Left renal cortex interstitium (tissue), 4 donors: ENCODE data around the gene KCMF1. TPM values are rescaled to one million over a fixed set of nuclear protein-coding genes. Genes with fewer than 3 reads are reported as not detected.
A peak's percentile ranks its signal among the peaks of the same experiment; 100 is the strongest.

Source experiments
- DNase-seq, 4 donors: peaks; one replicate each; pipeline ENCODE4 v3.0.0-alpha.2; 2013; ENCODE audit warnings: low read depth in 4 of 4, low spot score in 2 of 4, missing footprints in 1 of 4
- polyA plus RNA-seq, 4 donors: library from polyadenylated mRNA; unstranded; fragments of 120-200 nt; gene quantifications; one replicate each; pipeline ENCODE4 v1.2.1, GENCODE V29; 2013; ENCODE audit not compliant: insufficient read length in 4 of 4

Gene KCMF1
- polyA plus RNA-seq, 4 donors: 44.8 to 58.4 (median 47.3) TPM

GRCh38 chr2:84954329-84954728, 16.6 kb upstream of the KCMF1 start:
- DNase-seq: no peak

GRCh38 chr2:84956334-84957297, 14.3 kb upstream of the KCMF1 start:
- DNase-seq: no peak

- no peak for DNase-seq
Observed at GRCh38 chr2:84957771-84958134, 13.2 kb upstream of the KCMF1 start.

GRCh38 chr2:84958135-84959059, 12.6 kb upstream of the KCMF1 start:
- peak in 1 of 4 donors; percentile 49 for DNase-seq

- DNase-seq: no peak
Observed at GRCh38 chr2:84959095-84959565, 11.8 kb upstream of the KCMF1 start.

GRCh38 chr2:84959566-84960506, 11.1 kb upstream of the KCMF1 start:
- DNase-seq: no peak

- DNase-seq: no peak
Observed at GRCh38 chr2:84962917-84963316, 8.0 kb upstream of the KCMF1 start.

GRCh38 chr2:84963323-84963691, 7.7 kb upstream of the KCMF1 start:
- DNase-seq: no peak

- no peak for DNase-seq
Observed at GRCh38 chr2:84963692-84964405, 7.1 kb upstream of the KCMF1 start.

GRCh38 chr2:84964406-84965191, 6.4 kb upstream of the KCMF1 start:
- no peak for DNase-seq

- no peak for DNase-seq
Observed at GRCh38 chr2:84965192-84965516, 5.8 kb upstream of the KCMF1 start.

GRCh38 chr2:84965827-84966226, 5.1 kb upstream of the KCMF1 start:
- no peak for DNase-seq

- no peak for DNase-seq
Observed at GRCh38 chr2:84966731-84967130, 4.2 kb upstream of the KCMF1 start.

- DNase-seq: no peak
Observed at GRCh38 chr2:84969511-84970209, 1.3 kb upstream of the KCMF1 start.

GRCh38 chr2:84970210-84970867, 622 bp upstream of the KCMF1 start:
- peak in 2 of 4 donors; percentile 40 to 58 for DNase-seq

- DNase-seq: peak in 1 of 4 donors; percentile 31
Observed at GRCh38 chr2:84971510-84972206, 697 bp downstream of the KCMF1 start.

- DNase-seq: peak in 1 of 4 donors; percentile 53
Observed at GRCh38 chr2:84972207-84972783, 1.3 kb downstream of the KCMF1 start.
